GM12891 (cell line): Measurements from ENCODE around the gene RTL10.

ENCODE experiments used
- POLR2A ChIP-seq: IDR thresholded peaks from 2 replicates; pipeline ENCODE4 v1.6.1; 2011; ENCODE audit warnings: low read depth, low read length, control low read depth
- POLR2AphosphoS5 ChIP-seq: IDR thresholded peaks from 2 replicates; pipeline ENCODE4 v1.6.1; 2011; ENCODE audit warnings: low read depth, low read length, control low read depth
- TAF1 ChIP-seq: IDR thresholded peaks from 2 replicates; pipeline ENCODE4 v1.6.1; 2011; ENCODE audit warnings: low read depth, low read length, control low read depth

DNA sequence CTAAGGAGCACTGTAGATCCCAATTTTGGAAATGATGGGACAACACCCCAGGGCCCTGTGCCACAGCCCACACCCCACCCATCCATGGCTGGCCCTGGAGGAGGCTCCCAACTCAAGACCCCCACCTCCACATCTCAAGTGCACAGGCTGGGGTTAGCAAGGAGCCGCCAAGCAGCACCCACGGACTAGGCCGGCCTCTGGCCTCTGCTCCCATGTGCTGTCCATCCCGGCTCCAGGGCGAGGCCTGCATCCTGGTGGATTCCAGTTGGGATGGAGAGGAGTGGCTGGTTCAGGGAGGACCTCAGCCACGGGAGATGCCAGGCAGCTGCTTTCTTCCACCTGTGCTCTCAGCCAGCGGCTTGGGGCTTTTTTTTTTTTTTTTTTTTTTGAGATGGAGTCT, 43.5 kb upstream of the RTL10 start:
- TF ChIP-seq POLR2A (no peak), POLR2AphosphoS5 (no peak), TAF1 (no peak)
